GM20000 (cell line): ENCODE measurements around the gene IGLL5.

ENCODE experiments used
- DNase-seq: peaks from one replicate; pipeline ENCODE4 v3.0.0; 2012; ENCODE audit warnings: low spot score
- TF ChIP-seq, protein P1 (sequence below): IDR thresholded peaks from 2 replicates; pipeline ENCODE4 v1.5.1; 2012; ENCODE audit warnings: mild to moderate bottlenecking, control low read depth; ENCODE audit errors: extremely low read depth, missing control alignments

IGLL5 gene

DNA sequence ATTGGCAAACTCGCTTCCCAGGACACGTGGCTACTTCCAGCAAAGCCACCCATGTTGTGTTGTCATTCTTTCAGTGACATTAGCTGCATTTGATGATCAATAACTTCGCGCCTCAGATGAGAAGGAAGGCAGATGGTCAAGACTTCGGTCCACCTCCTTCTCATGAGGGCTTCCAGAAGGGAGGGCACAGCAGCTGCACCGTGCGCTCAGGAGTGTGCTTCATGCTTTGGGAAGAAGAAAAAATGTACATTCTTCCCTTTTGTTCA, 25.3 kb downstream of the IGLL5 start:
- TF ChIP-seq, protein P1, sequence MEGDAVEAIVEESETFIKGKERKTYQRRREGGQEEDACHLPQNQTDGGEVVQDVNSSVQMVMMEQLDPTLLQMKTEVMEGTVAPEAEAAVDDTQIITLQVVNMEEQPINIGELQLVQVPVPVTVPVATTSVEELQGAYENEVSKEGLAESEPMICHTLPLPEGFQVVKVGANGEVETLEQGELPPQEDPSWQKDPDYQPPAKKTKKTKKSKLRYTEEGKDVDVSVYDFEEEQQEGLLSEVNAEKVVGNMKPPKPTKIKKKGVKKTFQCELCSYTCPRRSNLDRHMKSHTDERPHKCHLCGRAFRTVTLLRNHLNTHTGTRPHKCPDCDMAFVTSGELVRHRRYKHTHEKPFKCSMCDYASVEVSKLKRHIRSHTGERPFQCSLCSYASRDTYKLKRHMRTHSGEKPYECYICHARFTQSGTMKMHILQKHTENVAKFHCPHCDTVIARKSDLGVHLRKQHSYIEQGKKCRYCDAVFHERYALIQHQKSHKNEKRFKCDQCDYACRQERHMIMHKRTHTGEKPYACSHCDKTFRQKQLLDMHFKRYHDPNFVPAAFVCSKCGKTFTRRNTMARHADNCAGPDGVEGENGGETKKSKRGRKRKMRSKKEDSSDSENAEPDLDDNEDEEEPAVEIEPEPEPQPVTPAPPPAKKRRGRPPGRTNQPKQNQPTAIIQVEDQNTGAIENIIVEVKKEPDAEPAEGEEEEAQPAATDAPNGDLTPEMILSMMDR, result no peak
- DNase-seq, result no peak

GRCh38 chr22:22913989-22914388, 26.4 kb downstream of the IGLL5 start:
- TF ChIP-seq, protein P1, result no peak
- no peak for DNase-seq

DNA sequence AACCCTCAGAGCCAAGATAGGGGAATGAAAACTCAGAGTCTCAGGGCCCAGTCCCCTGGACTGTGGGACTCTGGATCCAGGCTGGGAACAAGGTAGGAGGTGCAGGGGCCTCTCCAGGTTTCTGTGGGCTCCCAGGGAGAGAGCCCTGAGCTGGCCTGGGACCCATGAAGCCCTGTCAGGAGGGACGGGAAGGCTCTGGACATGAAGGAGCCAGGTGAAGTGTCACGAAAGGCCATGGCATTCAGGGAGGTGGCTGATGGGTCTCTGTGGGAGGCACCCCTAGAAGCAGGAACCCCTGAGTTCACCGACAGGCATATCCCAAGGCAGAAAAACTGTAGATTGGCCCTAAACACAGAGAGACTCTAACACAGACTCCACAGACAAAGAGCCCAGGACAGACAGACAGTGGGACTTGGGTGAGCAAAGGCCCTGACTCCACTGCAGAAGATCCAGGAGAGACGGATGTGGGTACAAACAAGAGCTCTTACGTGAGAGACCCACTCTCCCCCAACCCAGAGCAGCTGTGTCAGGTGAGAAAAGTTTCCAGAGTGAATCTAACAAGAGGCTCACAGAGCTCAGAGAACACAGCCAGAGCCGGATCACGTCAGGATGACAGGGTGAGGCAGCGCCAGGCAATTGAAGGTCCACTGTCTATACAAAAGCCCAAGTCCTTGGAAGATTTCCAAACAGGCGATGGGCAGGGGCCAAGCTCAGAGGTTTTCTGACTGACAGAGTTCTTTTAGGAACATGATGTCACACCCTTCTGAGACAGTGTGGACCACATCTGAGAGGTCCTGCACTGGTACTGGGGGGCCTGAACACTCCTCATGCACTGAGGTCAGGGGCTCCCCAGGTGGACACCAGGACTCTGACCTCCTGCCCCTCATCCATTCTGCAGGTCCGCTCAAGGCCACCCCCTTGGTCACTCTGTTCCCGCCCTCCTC, 27.4 kb downstream of the IGLL5 start:
- no peak for DNase-seq
- TF ChIP-seq, protein P1, result no peak

GRCh38 chr22:22915670-22916035, 28.0 kb downstream of the IGLL5 start:
- no peak for DNase-seq
- TF ChIP-seq, protein P1, result no peak

- no peak for DNase-seq
- TF ChIP-seq, protein P1, result no peak
These were observed 28.8 kb downstream of the IGLL5 start for GRCh38 chr22:22916215-22916951.

- DNase-seq, result no peak
These were observed 29.3 kb downstream of the IGLL5 start for GRCh38 chr22:22916952-22917290.

DNA sequence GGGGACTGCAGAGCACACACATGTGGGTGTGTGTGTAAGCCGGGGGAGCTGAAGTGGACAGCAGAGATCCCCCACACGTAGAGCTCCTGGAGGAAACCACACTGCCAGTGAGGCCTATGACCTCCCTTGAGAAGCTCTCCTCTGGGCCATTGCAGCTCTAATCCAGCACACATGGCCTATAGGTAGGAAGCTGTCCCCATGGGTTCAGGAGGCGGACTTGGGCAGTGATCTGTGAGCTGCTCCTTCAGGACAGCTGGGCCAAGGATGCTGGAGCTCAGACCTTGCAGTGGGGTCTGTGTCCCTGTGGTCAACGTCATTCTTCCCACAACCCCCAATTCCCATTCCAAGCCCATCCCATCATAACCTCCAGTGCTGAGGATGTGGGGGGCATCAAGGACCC, 29.8 kb downstream of the IGLL5 start:
- TF ChIP-seq, protein P1, result no peak
- no peak for DNase-seq

More at GRCh38 chr22:22916952-22917290, 29.3 kb downstream of the IGLL5 start:
- TF ChIP-seq, protein P1, result no peak
